Loucy (cell line): ENCODE measurements around the gene DNAI1.

Experiments used
- CTCF ChIP-seq: fragments of 200-600 bp; sonication (generic); conservative IDR thresholded peaks from 2 replicates; pipeline ENCODE4 v1.5.1; 2014; ENCODE audit warnings: mild to moderate bottlenecking, antibody characterized with exemption, low read length
- EZH2phosphoT487 ChIP-seq: fragments of 200-600 bp; IDR thresholded peaks from 2 replicates; pipeline ENCODE4 v1.6.1; 2018; ENCODE audit warnings: antibody characterized with exemption, mild to moderate bottlenecking, moderate library complexity, borderline replicate concordance

DNA sequence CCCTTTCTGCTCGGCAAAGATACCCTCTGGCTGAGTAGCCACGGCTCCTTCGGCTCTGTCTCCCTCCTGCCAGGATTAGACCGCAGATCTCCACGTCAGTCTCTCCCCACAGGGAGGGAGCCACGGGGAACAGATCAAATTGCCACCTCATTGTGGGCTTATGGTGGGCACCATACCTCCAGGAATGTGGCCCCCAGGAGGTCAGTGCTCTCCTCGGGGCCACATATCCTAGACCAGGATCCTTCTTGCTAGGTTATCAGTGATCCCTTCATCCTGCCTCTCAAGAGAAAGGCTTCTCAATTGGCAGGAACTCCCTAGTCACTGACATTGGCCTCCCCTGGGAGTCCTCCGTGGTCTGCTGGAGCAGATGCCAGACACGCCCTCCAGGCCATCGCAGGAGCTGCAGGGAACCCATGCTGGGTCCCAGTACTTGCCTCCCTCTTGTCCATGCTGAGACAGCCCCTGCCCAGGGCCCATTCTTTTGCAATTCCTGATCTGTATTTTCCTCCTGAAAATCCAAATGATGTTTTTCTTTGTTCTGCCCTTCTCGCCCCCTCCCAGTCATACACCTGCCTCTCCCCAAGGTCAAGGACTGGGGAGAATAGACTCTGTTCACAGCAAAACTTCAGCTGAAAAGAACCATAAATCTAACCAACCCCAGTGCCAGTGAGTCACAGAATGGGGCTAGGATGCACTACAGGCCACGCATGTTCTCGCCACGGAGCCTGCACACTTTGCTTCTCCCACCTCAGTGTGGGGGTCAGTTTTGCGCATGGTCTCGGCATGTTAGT is 95.8 kb downstream of the DNAI1 start:
- no peak for TF ChIP-seq CTCF
- TF ChIP-seq EZH2phosphoT487, result no peak
